ENCODE measurements around the gene IGSF11.
"Not testable (repeated sequence)": the region's sequence is repeated elsewhere in the genome, so short reads cannot be mapped to it uniquely, and the experiment has no call there.

IGSF11 gene

GRCh38 chr3:119034256-119035013, at the start of gene IGSF11:
TSS of gene IGSF11 (minus strand) at chr3:119034846. CDS start at chr3:119034582, 264 bp downstream.
- peak; percentile 50 to 61 for DNase-seq

- no peak for DNase-seq
These were observed 45.7 kb upstream of the IGSF11 start for GRCh38 chr3:119080364-119080763.

GRCh38 chr3:119073258-119074001, 38.8 kb upstream of the IGSF11 start:
- no peak for DNase-seq

- DNase-seq = not testable (repeated sequence)
These were observed 37.8 kb upstream of the IGSF11 start for GRCh38 chr3:119072451-119072850.

- no peak for DNase-seq
These were observed 35.1 kb upstream of the IGSF11 start for GRCh38 chr3:119069725-119070124.

- DNase-seq = no peak
These were observed 28.8 kb upstream of the IGSF11 start for GRCh38 chr3:119063471-119063870.

GRCh38 chr3:119062892-119063291, 28.2 kb upstream of the IGSF11 start:
- DNase-seq = no peak

GRCh38 chr3:119044593-119044992, 9.9 kb upstream of the IGSF11 start:
- DNase-seq = no peak

GRCh38 chr3:119042162-119042561, 7.5 kb upstream of the IGSF11 start:
- DNase-seq = no peak

GRCh38 chr3:119035014-119035346, 334 bp upstream of the IGSF11 start:
- no peak for DNase-seq

- DNase-seq = no peak
These were observed 1.0 kb downstream of the IGSF11 start for GRCh38 chr3:119033393-119034255.

- no peak for DNase-seq
These were observed 9.4 kb downstream of the IGSF11 start for GRCh38 chr3:119025171-119025795.

GRCh38 chr3:119019767-119020518, 14.7 kb downstream of the IGSF11 start:
- no peak for DNase-seq

GRCh38 chr3:119018690-119019463, 15.8 kb downstream of the IGSF11 start:
- no peak for DNase-seq

GRCh38 chr3:119015942-119016341, 18.7 kb downstream of the IGSF11 start:
- no peak for DNase-seq

- DNase-seq = no peak
These were observed 20.7 kb downstream of the IGSF11 start for GRCh38 chr3:119013951-119014350.

- no peak for DNase-seq
These were observed 23.1 kb downstream of the IGSF11 start for GRCh38 chr3:119011528-119011927.

GRCh38 chr3:118997190-118997589, 37.5 kb downstream of the IGSF11 start:
- no peak for DNase-seq

GRCh38 chr3:118991775-118992174, 42.9 kb downstream of the IGSF11 start:
- DNase-seq = no peak

GRCh38 chr3:118990823-118991560, 43.7 kb downstream of the IGSF11 start:
- DNase-seq = no peak

Data from SHP77 (cell line).